Measurements from ENCODE around the gene TLR1. TPM values are rescaled to one million over a fixed set of nuclear protein-coding genes. Genes with fewer than 3 reads are reported as not detected.

Gene TLR1
- total RNA-seq, 2 experiments from 2014 or later: 16.2 to 16.3 TPM

- Mint-ChIP-seq H3K4me3 (no peak overlapping the region), H3K27ac (no peak overlapping the region), H3K27me3 (no peaks in the 10 kb centered on the region), H3K9me3 (no peaks in the 10 kb centered on the region), H3K36me3 (ENCODE audit: low read depth) (no peaks in the 10 kb centered on the region), H3K4me1 (ENCODE audit: low read depth) (peaks cover 14% of the 10 kb centered on the region)
- no peak overlapping the region for H3K4me3 ChIP-seq (ENCODE audit: low read length)
- DNase-seq: no peak
- no peak for ATAC-seq (ENCODE audit: poor library complexity)
- ChIA-PET CTCF (no interaction called here), POLR2A (no interaction called here)
- H3K36me3 ChIP-seq (ENCODE audit: insufficient read depth, low read length): no peaks in the 10 kb centered on the region
- no peak for TF ChIP-seq CTCF (IDR thresholded peaks at IDR 0.05)
- H3K4me1 ChIP-seq (ENCODE audit: insufficient read depth, low read length): peaks cover 10% of the 10 kb centered on the region
- no peaks in the 10 kb centered on the region for H3K27me3 ChIP-seq (ENCODE audit: control insufficient read depth in 1 of 2, insufficient read depth in 2 of 2, low read length in 2 of 2)
- peaks cover 0 to 12% of the 10 kb centered on the region in 2 experiments for H3K9me3 ChIP-seq (ENCODE audit: control insufficient read depth in 1 of 2, insufficient read depth in 1 of 2, low read length in 2 of 2)
- intact Hi-C loops (cut with DNase I, micrococcal nuclease): loop anchor here in 1 of 2 experiments (5.0 kb wide), 1 partner anchor 38 kb away; the partner anchor contains the start of gene TLR1
- no peak overlapping the region for H3K27ac ChIP-seq (ENCODE audit: low read depth in 1 of 2, low read length in 2 of 2)
Measured at GRCh38 chr4:38764277-38764676, 40.3 kb downstream of the TLR1 start.

- no peak for ATAC-seq (ENCODE audit: poor library complexity)
- Mint-ChIP-seq H3K36me3 (ENCODE audit: low read depth) (no peaks in the 10 kb centered on the region), H3K4me3 (no peak overlapping the region), H3K4me1 (ENCODE audit: low read depth) (peaks cover 14% of the 10 kb centered on the region), H3K27me3 (no peaks in the 10 kb centered on the region), H3K9me3 (no peaks in the 10 kb centered on the region), H3K27ac (no peak overlapping the region)
- intact Hi-C loops (cut with DNase I, micrococcal nuclease): loop anchor here in 1 of 2 experiments (5.0 kb wide), 1 partner anchor 40 kb away; the partner anchor contains the start of gene TLR1
- ChIA-PET POLR2A (no interaction called here), CTCF (interaction anchor here (4.5 kb wide), 1 partner anchor 98 kb away, joined by 30 read pairs; no protein-coding TSS in a partner anchor)
- Histone ChIP-seq H3K4me1 (ENCODE audit: insufficient read depth, low read length) (peaks cover 11% of the 10 kb centered on the region), H3K27me3 (ENCODE audit: control insufficient read depth in 1 of 2, insufficient read depth in 2 of 2, low read length in 2 of 2) (no peaks in the 10 kb centered on the region), H3K9me3 (ENCODE audit: control insufficient read depth in 1 of 2, insufficient read depth in 1 of 2, low read length in 2 of 2) (peaks cover 0 to 12% of the 10 kb centered on the region in 2 experiments), H3K36me3 (ENCODE audit: insufficient read depth, low read length) (no peaks in the 10 kb centered on the region), H3K4me3 (ENCODE audit: low read length) (no peak overlapping the region), H3K27ac (ENCODE audit: low read depth in 1 of 2, low read length in 2 of 2) (no peak overlapping the region)
- no peak for DNase-seq
- no peak for TF ChIP-seq CTCF (IDR thresholded peaks at IDR 0.05)
Measured at GRCh38 chr4:38762560-38762959, 42.0 kb downstream of the TLR1 start.

GRCh38 chr4:38759790-38760122 is 44.8 kb downstream of the TLR1 start:
- Mint-ChIP-seq H3K36me3 (ENCODE audit: low read depth) (no peaks in the 10 kb centered on the region), H3K27ac (no peak overlapping the region), H3K4me3 (no peak overlapping the region), H3K9me3 (no peaks in the 10 kb centered on the region), H3K4me1 (ENCODE audit: low read depth) (peaks cover 14% of the 10 kb centered on the region), H3K27me3 (no peaks in the 10 kb centered on the region)
- no peak for DNase-seq
- intact Hi-C loops (cut with DNase I, micrococcal nuclease): loop anchor here (1.0 to 5.0 kb wide), 7 partner anchors 43 to 375 kb away; partner anchors contain the start of genes TLR6 (in 2 of the 2) and TLR1 (in 1 of the 2)
- Histone ChIP-seq H3K27ac (ENCODE audit: low read depth in 1 of 2, low read length in 2 of 2) (no peak overlapping the region), H3K9me3 (ENCODE audit: control insufficient read depth in 1 of 2, insufficient read depth in 1 of 2, low read length in 2 of 2) (no peaks in the 10 kb centered on the region), H3K4me1 (ENCODE audit: insufficient read depth, low read length) (peaks cover 11% of the 10 kb centered on the region), H3K27me3 (ENCODE audit: control insufficient read depth in 1 of 2, insufficient read depth in 2 of 2, low read length in 2 of 2) (no peaks in the 10 kb centered on the region), H3K4me3 (ENCODE audit: low read length) (no peak overlapping the region), H3K36me3 (ENCODE audit: insufficient read depth, low read length) (no peaks in the 10 kb centered on the region)
- CTCF ChIA-PET: interaction anchor here (0.5 to 4.5 kb wide), 17 partner anchors 8 to 580 kb away, joined by 3 to 30 read pairs (median 4); partner anchors contain the start of genes TLR1 and TLR10
- ATAC-seq (ENCODE audit: poor library complexity): no peak
- TF ChIP-seq CTCF (IDR thresholded peaks at IDR 0.05): no peak
- POLR2A ChIA-PET: interaction anchor here (1.0 to 1.8 kb wide), 6 partner anchors 23 to 599 kb away, joined by 3 to 7 read pairs (median 4); partner anchors contain the start of genes TLR10, TLR6 and WDR19
